ENCODE measurements around the gene SIRPB1.

Gene SIRPB1

DNA sequence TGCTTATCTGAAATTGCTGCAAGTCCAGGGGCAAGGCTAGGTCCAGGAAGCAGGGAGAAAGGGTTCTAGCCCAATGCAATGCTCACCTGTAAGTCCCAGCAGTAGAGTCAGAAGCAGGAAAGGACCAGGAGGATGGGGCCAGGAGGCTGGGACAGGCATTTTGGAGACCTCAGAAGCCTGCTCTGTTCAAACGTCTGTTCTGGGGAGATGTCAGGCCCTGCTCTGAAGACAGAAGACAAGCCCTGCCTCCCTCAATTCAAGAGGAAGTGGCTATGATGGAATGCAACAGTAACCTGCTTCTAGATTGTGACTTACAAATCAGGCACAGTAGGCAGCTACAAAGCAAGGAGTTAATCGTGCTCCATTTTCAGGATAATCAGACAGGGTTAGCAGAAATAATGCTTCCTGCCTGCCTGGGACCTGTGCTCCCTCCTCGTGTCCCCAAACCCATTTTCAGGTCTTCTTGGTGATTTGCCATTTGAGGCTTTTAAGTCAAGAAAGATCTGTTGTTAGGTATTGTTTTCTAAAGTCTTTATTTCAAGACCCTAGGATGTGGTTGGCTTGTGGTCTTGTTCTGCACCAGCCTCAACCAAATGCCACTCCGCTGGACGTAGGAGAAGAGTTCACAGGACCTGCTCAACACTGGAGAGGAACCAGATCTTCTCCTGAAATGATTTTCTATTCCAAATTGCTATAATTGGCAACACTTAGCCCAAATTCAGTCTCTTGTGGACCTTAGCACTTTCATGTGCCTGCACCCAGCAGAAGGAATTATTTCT lies 37.9 kb upstream of the SIRPB1 start, which contains the start of gene SIRPG:
TSS of gene SIRPG (minus strand) at position 224 of the 779 bp plus-strand sequence. CDS start at position 159, 65 bp downstream.
- H3K79me2 ChIP-seq (ENCODE audit: insufficient read depth, low read length): no peaks in the 10 kb centered on the region
- H3K4me2 ChIP-seq (ENCODE audit: low read length): no peak within 1 kb of the TSS
- no peak within 1 kb of the TSS for H3K27ac ChIP-seq (ENCODE audit: low read depth, low read length, poor library complexity, severe bottlenecking)
- H3K36me3 ChIP-seq (ENCODE audit: insufficient read depth, low read length): no peaks in the 10 kb centered on the region
- no peak within 1 kb of the TSS for H3K4me3 ChIP-seq (ENCODE audit: low read depth, low read length, poor library complexity, severe bottlenecking)
- no peaks in the 10 kb centered on the region for H3K27me3 ChIP-seq (ENCODE audit: insufficient read depth, low read length)
- H3K9me3 ChIP-seq (ENCODE audit: low read length): no peaks in the 10 kb centered on the region
- H3K4me1 ChIP-seq (ENCODE audit: insufficient read depth, low read length, severe bottlenecking): no peaks in the 10 kb centered on the region
- no peak for TF ChIP-seq EZH2 (IDR thresholded peaks at IDR 0.05; ENCODE audit: borderline replicate concordance, low read length)
- TF ChIP-seq, protein P1, sequence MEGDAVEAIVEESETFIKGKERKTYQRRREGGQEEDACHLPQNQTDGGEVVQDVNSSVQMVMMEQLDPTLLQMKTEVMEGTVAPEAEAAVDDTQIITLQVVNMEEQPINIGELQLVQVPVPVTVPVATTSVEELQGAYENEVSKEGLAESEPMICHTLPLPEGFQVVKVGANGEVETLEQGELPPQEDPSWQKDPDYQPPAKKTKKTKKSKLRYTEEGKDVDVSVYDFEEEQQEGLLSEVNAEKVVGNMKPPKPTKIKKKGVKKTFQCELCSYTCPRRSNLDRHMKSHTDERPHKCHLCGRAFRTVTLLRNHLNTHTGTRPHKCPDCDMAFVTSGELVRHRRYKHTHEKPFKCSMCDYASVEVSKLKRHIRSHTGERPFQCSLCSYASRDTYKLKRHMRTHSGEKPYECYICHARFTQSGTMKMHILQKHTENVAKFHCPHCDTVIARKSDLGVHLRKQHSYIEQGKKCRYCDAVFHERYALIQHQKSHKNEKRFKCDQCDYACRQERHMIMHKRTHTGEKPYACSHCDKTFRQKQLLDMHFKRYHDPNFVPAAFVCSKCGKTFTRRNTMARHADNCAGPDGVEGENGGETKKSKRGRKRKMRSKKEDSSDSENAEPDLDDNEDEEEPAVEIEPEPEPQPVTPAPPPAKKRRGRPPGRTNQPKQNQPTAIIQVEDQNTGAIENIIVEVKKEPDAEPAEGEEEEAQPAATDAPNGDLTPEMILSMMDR (IDR thresholded peaks at IDR 0.05; ENCODE audit: low read length): no peak
- no peaks in the 10 kb centered on the region for H3F3A ChIP-seq (ENCODE audit: insufficient read depth, low read length)
- H4K20me1 ChIP-seq (ENCODE audit: insufficient read depth, low read length): no peaks in the 10 kb centered on the region
- H2AFZ ChIP-seq (ENCODE audit: low read length): no peak within 1 kb of the TSS
- H3K9ac ChIP-seq (ENCODE audit: low read length): no peak within 1 kb of the TSS
- H3K9me2 ChIP-seq (ENCODE audit: low read depth, low read length): no peaks in the 10 kb centered on the region

DNA sequence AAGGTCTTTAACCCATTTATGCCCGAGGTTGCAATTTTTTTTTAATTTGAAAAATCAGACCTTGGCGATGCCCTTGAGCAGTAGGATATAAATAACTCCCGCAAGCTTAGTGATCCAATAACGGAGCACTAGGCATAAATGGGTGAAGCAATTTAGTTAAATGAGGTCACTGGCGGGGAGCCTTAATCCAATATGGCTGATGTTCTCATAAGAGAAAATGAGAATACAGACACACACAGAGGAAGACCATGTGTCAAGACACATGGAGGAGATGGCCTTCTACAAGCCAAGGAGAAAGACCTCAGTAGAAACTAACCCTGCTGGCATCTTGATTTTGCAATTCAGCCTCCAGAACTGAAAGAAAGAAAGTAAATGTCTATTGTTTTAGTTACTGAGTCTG lies 37.0 kb upstream of the SIRPB1 start:
- no peak overlapping the region for H3K9ac ChIP-seq (ENCODE audit: low read length)
- H3K9me3 ChIP-seq (ENCODE audit: low read length): no peaks in the 10 kb centered on the region
- H3K4me2 ChIP-seq (ENCODE audit: low read length): no peak overlapping the region
- no peaks in the 10 kb centered on the region for H3K27me3 ChIP-seq (ENCODE audit: insufficient read depth, low read length)
- no peaks in the 10 kb centered on the region for H3F3A ChIP-seq (ENCODE audit: insufficient read depth, low read length)
- no peaks in the 10 kb centered on the region for H3K9me2 ChIP-seq (ENCODE audit: low read depth, low read length)
- no peak overlapping the region for H3K27ac ChIP-seq (ENCODE audit: low read depth, low read length, poor library complexity, severe bottlenecking)
- no peak overlapping the region for H3K4me3 ChIP-seq (ENCODE audit: low read depth, low read length, poor library complexity, severe bottlenecking)
- no peaks in the 10 kb centered on the region for H3K36me3 ChIP-seq (ENCODE audit: insufficient read depth, low read length)
- H4K20me1 ChIP-seq (ENCODE audit: insufficient read depth, low read length): no peaks in the 10 kb centered on the region
- H3K79me2 ChIP-seq (ENCODE audit: insufficient read depth, low read length): no peaks in the 10 kb centered on the region
- TF ChIP-seq, protein P1 (IDR thresholded peaks at IDR 0.05; ENCODE audit: low read length): no peak
- no peak for TF ChIP-seq EZH2 (IDR thresholded peaks at IDR 0.05; ENCODE audit: borderline replicate concordance, low read length)
- no peaks in the 10 kb centered on the region for H3K4me1 ChIP-seq (ENCODE audit: insufficient read depth, low read length, severe bottlenecking)
- no peak overlapping the region for H2AFZ ChIP-seq (ENCODE audit: low read length)

- Histone ChIP-seq H3K36me3 (ENCODE audit: insufficient read depth, low read length) (no peaks in the 10 kb centered on the region), H4K20me1 (ENCODE audit: insufficient read depth, low read length) (no peaks in the 10 kb centered on the region), H3K4me1 (ENCODE audit: insufficient read depth, low read length, severe bottlenecking) (no peaks in the 10 kb centered on the region), H3F3A (ENCODE audit: insufficient read depth, low read length) (no peaks in the 10 kb centered on the region), H3K79me2 (ENCODE audit: insufficient read depth, low read length) (no peaks in the 10 kb centered on the region), H3K4me2 (ENCODE audit: low read length) (no peak overlapping the region), H2AFZ (ENCODE audit: low read length) (no peak overlapping the region), H3K9me3 (ENCODE audit: low read length) (no peaks in the 10 kb centered on the region), H3K27ac (ENCODE audit: low read depth, low read length, poor library complexity, severe bottlenecking) (no peak overlapping the region), H3K9me2 (ENCODE audit: low read depth, low read length) (no peaks in the 10 kb centered on the region), H3K4me3 (ENCODE audit: low read depth, low read length, poor library complexity, severe bottlenecking) (no peak overlapping the region), H3K9ac (ENCODE audit: low read length) (no peak overlapping the region), H3K27me3 (ENCODE audit: insufficient read depth, low read length) (no peaks in the 10 kb centered on the region)
- TF ChIP-seq, protein P1 (IDR thresholded peaks at IDR 0.05; ENCODE audit: low read length): no peak
- TF ChIP-seq EZH2 (IDR thresholded peaks at IDR 0.05; ENCODE audit: borderline replicate concordance, low read length): no peak
Measured at GRCh38 chr20:1654996-1655395, 35.2 kb upstream of the SIRPB1 start.
